ENCODE measurements around the gene CCDC181. TPM values are rescaled to one million over a fixed set of nuclear protein-coding genes. Genes with fewer than 3 reads are reported as not detected.

Gene CCDC181
- total RNA-seq, 1 donor: 0.36 TPM

DNA sequence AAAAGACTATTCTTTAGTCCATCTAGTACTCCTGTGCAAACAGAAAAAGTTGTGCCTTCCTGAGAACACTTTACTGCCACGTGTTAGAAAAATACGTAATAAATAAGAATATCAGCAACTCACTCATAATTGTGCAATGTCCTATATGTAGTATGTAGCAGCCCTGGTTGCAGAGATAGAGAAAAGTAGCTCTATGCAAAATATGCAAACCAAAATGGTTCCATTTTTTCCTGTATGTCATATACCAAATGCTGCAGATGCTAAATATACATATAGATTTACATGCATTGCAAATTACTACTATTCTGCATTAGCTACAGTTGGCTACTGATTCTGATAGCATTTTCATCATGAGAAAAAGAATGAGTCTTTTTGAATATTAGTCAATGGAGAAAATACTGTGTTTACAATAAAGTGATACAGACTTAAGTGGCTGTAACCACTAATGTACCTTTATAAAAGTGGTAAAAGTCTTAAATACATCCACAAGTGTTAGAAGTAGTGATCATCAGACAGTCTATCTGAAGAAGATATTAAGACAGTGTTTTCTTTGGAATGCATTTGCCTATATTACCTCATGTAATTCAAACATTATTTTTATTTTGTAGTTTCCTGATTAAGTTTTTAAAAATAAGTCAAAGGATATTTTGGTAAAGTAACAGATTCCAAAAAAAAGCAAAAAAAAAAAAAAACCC lies 79.4 kb downstream of the CCDC181 start:
- TF ChIP-seq, protein P1, sequence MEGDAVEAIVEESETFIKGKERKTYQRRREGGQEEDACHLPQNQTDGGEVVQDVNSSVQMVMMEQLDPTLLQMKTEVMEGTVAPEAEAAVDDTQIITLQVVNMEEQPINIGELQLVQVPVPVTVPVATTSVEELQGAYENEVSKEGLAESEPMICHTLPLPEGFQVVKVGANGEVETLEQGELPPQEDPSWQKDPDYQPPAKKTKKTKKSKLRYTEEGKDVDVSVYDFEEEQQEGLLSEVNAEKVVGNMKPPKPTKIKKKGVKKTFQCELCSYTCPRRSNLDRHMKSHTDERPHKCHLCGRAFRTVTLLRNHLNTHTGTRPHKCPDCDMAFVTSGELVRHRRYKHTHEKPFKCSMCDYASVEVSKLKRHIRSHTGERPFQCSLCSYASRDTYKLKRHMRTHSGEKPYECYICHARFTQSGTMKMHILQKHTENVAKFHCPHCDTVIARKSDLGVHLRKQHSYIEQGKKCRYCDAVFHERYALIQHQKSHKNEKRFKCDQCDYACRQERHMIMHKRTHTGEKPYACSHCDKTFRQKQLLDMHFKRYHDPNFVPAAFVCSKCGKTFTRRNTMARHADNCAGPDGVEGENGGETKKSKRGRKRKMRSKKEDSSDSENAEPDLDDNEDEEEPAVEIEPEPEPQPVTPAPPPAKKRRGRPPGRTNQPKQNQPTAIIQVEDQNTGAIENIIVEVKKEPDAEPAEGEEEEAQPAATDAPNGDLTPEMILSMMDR (IDR thresholded peaks at IDR 0.05; ENCODE audit: extremely low read depth, low read depth, low read length): no peak

DNA sequence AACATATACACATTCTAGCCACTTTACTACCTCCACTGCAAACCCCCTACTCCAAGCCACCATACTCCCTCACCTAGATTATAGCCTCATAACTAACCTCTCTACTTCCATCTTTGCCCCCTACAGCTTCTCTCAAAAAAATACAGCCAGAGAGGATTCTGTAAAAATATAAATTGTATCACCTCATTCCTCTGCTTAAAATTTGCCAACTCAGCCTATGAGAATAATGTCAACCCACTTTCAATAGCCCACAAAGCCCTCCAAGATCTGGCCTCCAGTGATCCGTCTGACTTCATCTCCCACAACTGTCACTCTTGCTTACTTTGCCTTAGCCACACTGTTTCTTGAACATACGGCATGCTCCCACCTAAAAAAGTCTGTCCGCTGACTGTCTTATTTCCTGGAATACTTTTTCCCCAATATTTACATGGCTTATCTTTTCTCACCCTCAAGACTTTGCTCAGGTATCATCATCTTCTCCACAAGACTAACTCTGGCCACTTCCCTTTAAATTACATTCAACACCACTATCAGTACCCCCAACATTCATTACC lies 81.2 kb downstream of the CCDC181 start:
- H3K4me1 ChIP-seq (ENCODE audit: insufficient read depth, low read length): no peaks in the 10 kb centered on the region
- peaks cover 3% of the 10 kb centered on the region for H3K79me2 ChIP-seq (ENCODE audit: insufficient read depth, low read length)
- H2AFZ ChIP-seq (ENCODE audit: low read length): no peak overlapping the region
- no peak for DNase-seq (ENCODE audit: insufficient read length, low spot score, missing footprints)
- H3K27ac ChIP-seq (ENCODE audit: low read depth, low read length): no peak overlapping the region
- H3K9me3 ChIP-seq (ENCODE audit: low read depth, low read length): no peaks in the 10 kb centered on the region
- no peaks in the 10 kb centered on the region for H3K27me3 ChIP-seq (ENCODE audit: insufficient read depth, low read length)
- no peak overlapping the region for H3K4me3 ChIP-seq (ENCODE audit: insufficient read depth, low read length)
- TF ChIP-seq, protein P1 (IDR thresholded peaks at IDR 0.05; ENCODE audit: extremely low read depth, low read depth, low read length): no peak
- H3K4me2 ChIP-seq (ENCODE audit: insufficient read depth, low read length): no peak overlapping the region
- no peaks in the 10 kb centered on the region for H4K20me1 ChIP-seq (ENCODE audit: insufficient read depth, low read length)
- H3K36me3 ChIP-seq (ENCODE audit: insufficient read depth, low read length): no peaks in the 10 kb centered on the region

More for the DNA sequence above, 79.4 kb downstream of the CCDC181 start:
- peaks cover 3% of the 10 kb centered on the region for H3K79me2 ChIP-seq (ENCODE audit: insufficient read depth, low read length)
- no peaks in the 10 kb centered on the region for H3K9me3 ChIP-seq (ENCODE audit: low read depth, low read length)
- no peaks in the 10 kb centered on the region for H3K36me3 ChIP-seq (ENCODE audit: insufficient read depth, low read length)
- H3K27me3 ChIP-seq (ENCODE audit: insufficient read depth, low read length): no peaks in the 10 kb centered on the region
- H4K20me1 ChIP-seq (ENCODE audit: insufficient read depth, low read length): no peaks in the 10 kb centered on the region
- no peak overlapping the region for H3K4me2 ChIP-seq (ENCODE audit: insufficient read depth, low read length)
- no peak overlapping the region for H2AFZ ChIP-seq (ENCODE audit: low read length)
- no peak overlapping the region for H3K27ac ChIP-seq (ENCODE audit: low read depth, low read length)
- DNase-seq (ENCODE audit: insufficient read length, low spot score, missing footprints): no peak
- no peaks in the 10 kb centered on the region for H3K4me1 ChIP-seq (ENCODE audit: insufficient read depth, low read length)
- H3K4me3 ChIP-seq (ENCODE audit: insufficient read depth, low read length): no peak overlapping the region

DNA sequence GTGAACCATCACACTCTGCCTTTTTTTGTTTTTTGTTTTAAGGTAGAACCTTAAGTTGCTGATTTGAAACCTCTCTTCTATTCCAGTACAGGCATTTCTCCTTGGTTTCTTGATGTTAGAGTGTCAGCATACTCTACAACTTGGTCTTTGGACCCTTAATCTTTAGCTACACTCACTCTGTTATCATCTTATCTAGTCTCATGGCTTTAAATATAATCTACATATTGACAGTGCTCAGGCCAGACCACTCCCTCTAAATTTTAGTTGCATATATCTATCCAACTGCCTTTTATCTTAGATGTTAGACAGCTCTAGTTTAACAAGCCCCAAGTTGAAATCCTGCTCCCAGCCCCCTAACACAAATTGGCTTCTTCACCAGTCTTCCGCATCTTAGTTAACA lies 81.8 kb downstream of the CCDC181 start:
- Histone ChIP-seq H2AFZ (ENCODE audit: low read length) (no peak overlapping the region), H3K27ac (ENCODE audit: low read depth, low read length) (no peak overlapping the region), H3K4me2 (ENCODE audit: insufficient read depth, low read length) (no peak overlapping the region), H3K9me3 (ENCODE audit: low read depth, low read length) (no peaks in the 10 kb centered on the region), H3K36me3 (ENCODE audit: insufficient read depth, low read length) (no peaks in the 10 kb centered on the region), H3K79me2 (ENCODE audit: insufficient read depth, low read length) (peaks cover 3% of the 10 kb centered on the region), H3K4me1 (ENCODE audit: insufficient read depth, low read length) (no peaks in the 10 kb centered on the region), H3K27me3 (ENCODE audit: insufficient read depth, low read length) (no peaks in the 10 kb centered on the region), H4K20me1 (ENCODE audit: insufficient read depth, low read length) (no peaks in the 10 kb centered on the region), H3K4me3 (ENCODE audit: insufficient read depth, low read length) (no peak overlapping the region)
- no peak for DNase-seq (ENCODE audit: insufficient read length, low spot score, missing footprints)
- TF ChIP-seq, protein P1 (IDR thresholded peaks at IDR 0.05; ENCODE audit: extremely low read depth, low read depth, low read length): no peak

Small RNAs within 50 kb of the gene (small RNA-seq; reads per million reads assigned to genes)
- gene AL021068.2: not detected

Other genes with a start within 250 kb of the CCDC181 start
- 28.0 and 31.5 TPM in 2 replicates for gene NME7, start 59.7 kb downstream of the CCDC181 start, total RNA-seq
- gene BLZF1, start 59.3 kb downstream of the CCDC181 start, total RNA-seq: 29.5 and 29.7 TPM in 2 replicates
- gene SLC19A2, start 58.5 kb upstream of the CCDC181 start, total RNA-seq: 8.5 and 10.5 TPM in 2 replicates
- gene F5, start 159.0 kb upstream of the CCDC181 start, total RNA-seq: not detected in 2 replicates
- not detected in 2 replicates for gene SELP, start 202.7 kb upstream of the CCDC181 start, total RNA-seq